Testis (tissue), 3 donors: ENCODE results near the gene AP3M1. TPM values are rescaled to one million over a fixed set of nuclear protein-coding genes. Genes with fewer than 3 reads are reported as not detected.

Source experiments
- DNase-seq: peaks from one replicate; pipeline ENCODE4 v3.0.0-alpha.2; 2019
- H3K27ac ChIP-seq, 2 donors: fragments of 200-600 bp; sonication (generic); one replicate each; pipeline ENCODE4 v1.5.1; 2019
- H3K27me3 ChIP-seq: fragments of 200-600 bp; sonication (generic); one replicate; pipeline ENCODE4 v1.5.1; 2019
- H3K36me3 ChIP-seq: fragments of 200-600 bp; sonication (generic); one replicate; pipeline ENCODE4 v1.5.1; 2017; ENCODE audit warnings: low read depth; ENCODE audit errors: missing control alignments
- H3K4me1 ChIP-seq: fragments of 200-600 bp; sonication (generic); one replicate; pipeline ENCODE4 v1.5.1; 2019
- H3K4me3 ChIP-seq, 2 donors: fragments of 200-600 bp; sonication (generic); one replicate each; pipeline ENCODE4 v1.5.1; 2017 to 2019
- H3K9me3 ChIP-seq: fragments of 200-600 bp; sonication (generic); one replicate; pipeline ENCODE4 v1.5.1; 2017
- CTCF ChIP-seq, 3 experiments: fragments of 450-650 bp in 2 of 3; fragments of 200-600 bp in 1 of 3; sonication (generic) in 1 of 3; IDR thresholded peaks; one replicate each; pipeline ENCODE4 v1.5.1; 2016 to 2019; ENCODE audit warnings: antibody characterized with exemption in 3 of 3, mild to moderate bottlenecking in 2 of 3, moderate library complexity in 1 of 3
- POLR2A ChIP-seq: fragments of 450-650 bp; IDR thresholded peaks from one replicate; pipeline ENCODE4 v1.6.1; 2017; ENCODE audit warnings: antibody characterized with exemption, mild to moderate bottlenecking, moderate library complexity
- WGBS, 2 donors: methylation state at CpG; one replicate each; pipeline ENCODE4 v1.1.5; 2018; 5-methylcytosine and 5-hydroxymethylcytosine counted together
- intact Hi-C: fragments of 100-400 bp; cut with DNase I; formaldehyde crosslinking; loops from one replicate; pipeline ENCODE4 v1.15.1; 2023; ENCODE audit warnings: low total_unique reads
- polyA plus RNA-seq: library from polyadenylated mRNA; stranded (reverse); fragments of 350-450 nt; fragmentation: Illumina TruSeq; extraction: RNeasy Lipid Tissue Mini Kit (QIAGEN cat#74804); gene quantifications from one replicate; pipeline ENCODE4 v1.2.3, GENCODE V29; 2014; ENCODE audit warnings: low read depth, low replicate concordance; ENCODE audit not compliant: insufficient read depth
- total RNA-seq, 2 donors: library from RNA; depleted of rRNA; stranded (reverse); fragments of >200 nt; gene quantifications; one replicate each; pipeline ENCODE4 v1.2.3, GENCODE V29; 2016

The AP3M1 gene
- total and polyA plus RNA-seq, 3 donors from 2014 or later = 32.0 to 44.4 (median 38.6) TPM

GRCh38 chr10:74175510-74176379, 25.1 kb upstream of the AP3M1 start:
- intact Hi-C loops = no loop called here
- 18 to 21% methylated on average over 10 of the region's 10 CpGs for WGBS, 2 donors

GRCh38 chr10:74174521-74174920, 23.9 kb upstream of the AP3M1 start:
- intact Hi-C loops = no loop called here
- H3K27me3 ChIP-seq = no peaks in the 10 kb centered on the region

More at GRCh38 chr10:74175510-74176379, 25.1 kb upstream of the AP3M1 start:
- Histone ChIP-seq H3K9me3 (no peaks in the 10 kb centered on the region), H3K36me3 (no peaks in the 10 kb centered on the region), H3K4me3 (peak overlapping the region; percentile 77 to 83), H3K27ac (peak overlapping the region; percentile 84 to 89), H3K4me1 (no peaks in the 10 kb centered on the region), H3K27me3 (no peaks in the 10 kb centered on the region)
- DNase-seq = no peak
- TF ChIP-seq CTCF (IDR thresholded peaks at IDR 0.05) = no peak
- no peak for TF ChIP-seq POLR2A

GRCh38 chr10:74171625-74172024, 21.0 kb upstream of the AP3M1 start:
- intact Hi-C loops = no loop called here
- WGBS, 2 donors = 90 to 93% methylated on average over 2 of the region's 2 CpGs
- no peak overlapping the region for H3K27ac ChIP-seq

More at GRCh38 chr10:74174521-74174920, 23.9 kb upstream of the AP3M1 start:
- TF ChIP-seq CTCF (IDR thresholded peaks at IDR 0.05) (no peak), POLR2A (no peak)
- Histone ChIP-seq H3K27ac (no peak overlapping the region), H3K4me3 (no peak overlapping the region), H3K4me1 (no peaks in the 10 kb centered on the region), H3K9me3 (no peaks in the 10 kb centered on the region), H3K36me3 (no peaks in the 10 kb centered on the region)
- DNase-seq = no peak
- 54 to 75% methylated on average over 3 of the region's 3 CpGs for WGBS, 2 donors

GRCh38 chr10:74167443-74167842, 16.8 kb upstream of the AP3M1 start:
- Histone ChIP-seq H3K36me3 (no peaks in the 10 kb centered on the region), H3K4me1 (no peaks in the 10 kb centered on the region), H3K9me3 (no peaks in the 10 kb centered on the region), H3K27ac (no peak overlapping the region), H3K4me3 (no peak overlapping the region), H3K27me3 (no peaks in the 10 kb centered on the region)
- TF ChIP-seq POLR2A (no peak), CTCF (IDR thresholded peaks at IDR 0.05) (no peak)
- intact Hi-C loops = no loop called here
- no peak for DNase-seq
- WGBS, 2 donors = 50 to 52% methylated on average over 1 of the region's 1 CpG

More at GRCh38 chr10:74171625-74172024, 21.0 kb upstream of the AP3M1 start:
- Histone ChIP-seq H3K4me1 (no peaks in the 10 kb centered on the region), H3K9me3 (no peaks in the 10 kb centered on the region), H3K27me3 (no peaks in the 10 kb centered on the region), H3K36me3 (no peaks in the 10 kb centered on the region), H3K4me3 (no peak overlapping the region)
- TF ChIP-seq POLR2A (no peak), CTCF (IDR thresholded peaks at IDR 0.05) (no peak)
- no peak for DNase-seq
